Epithelial cell of esophagus (primary cell): ENCODE measurements around the gene PCDH12.

Experiments
- DNase-seq: peaks from one replicate; pipeline ENCODE4 v3.0.0; 2010; ENCODE audit warnings: low read depth
- H3K4me3 ChIP-seq: 2 replicates; pipeline ENCODE4 v1.5.1; 2011; ENCODE audit warnings: mild to moderate bottlenecking, low read length, control low read depth
- CTCF ChIP-seq: IDR thresholded peaks from 2 replicates; pipeline ENCODE4 v1.5.1; 2011; ENCODE audit warnings: low read depth, mild to moderate bottlenecking, low read length, control low read depth, inconsistent platforms; ENCODE audit not compliant: insufficient read depth; ENCODE audit errors: missing control alignments

Gene PCDH12

DNA sequence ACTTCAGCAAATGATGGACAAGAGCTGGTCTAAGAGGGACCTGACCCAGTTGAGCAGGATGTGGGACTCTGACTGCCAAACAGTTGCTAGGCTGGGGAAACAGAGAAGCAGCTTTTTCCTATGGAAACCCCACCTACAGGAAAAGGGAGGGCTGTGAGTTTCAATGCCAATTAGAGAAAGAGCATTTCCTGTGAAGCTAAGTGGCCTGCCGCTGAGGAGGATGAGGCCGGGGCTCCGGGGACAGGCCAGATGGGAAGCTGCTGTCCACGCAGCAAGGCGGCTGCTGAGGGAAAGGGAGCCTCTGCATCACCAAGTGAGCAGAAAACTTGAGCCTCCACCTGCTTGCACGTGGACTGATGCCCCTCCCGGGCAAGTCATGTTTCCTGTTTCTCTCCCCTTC lies at the start of gene PCDH12:
Gene PCDH12 (minus strand): TSS at position 90 of the 400 bp plus-strand sequence. CDS start 351 bp downstream, outside the sequence.
- no peak within 1 kb of the TSS for H3K4me3 ChIP-seq
- peak; percentile 14 for DNase-seq
- no peak for TF ChIP-seq CTCF

- no peak for TF ChIP-seq CTCF
- no peak for DNase-seq
- H3K4me3 ChIP-seq: no peak overlapping the region
Measured at GRCh38 chr5:142007237-142007544, 49.2 kb upstream of the PCDH12 start.

DNA sequence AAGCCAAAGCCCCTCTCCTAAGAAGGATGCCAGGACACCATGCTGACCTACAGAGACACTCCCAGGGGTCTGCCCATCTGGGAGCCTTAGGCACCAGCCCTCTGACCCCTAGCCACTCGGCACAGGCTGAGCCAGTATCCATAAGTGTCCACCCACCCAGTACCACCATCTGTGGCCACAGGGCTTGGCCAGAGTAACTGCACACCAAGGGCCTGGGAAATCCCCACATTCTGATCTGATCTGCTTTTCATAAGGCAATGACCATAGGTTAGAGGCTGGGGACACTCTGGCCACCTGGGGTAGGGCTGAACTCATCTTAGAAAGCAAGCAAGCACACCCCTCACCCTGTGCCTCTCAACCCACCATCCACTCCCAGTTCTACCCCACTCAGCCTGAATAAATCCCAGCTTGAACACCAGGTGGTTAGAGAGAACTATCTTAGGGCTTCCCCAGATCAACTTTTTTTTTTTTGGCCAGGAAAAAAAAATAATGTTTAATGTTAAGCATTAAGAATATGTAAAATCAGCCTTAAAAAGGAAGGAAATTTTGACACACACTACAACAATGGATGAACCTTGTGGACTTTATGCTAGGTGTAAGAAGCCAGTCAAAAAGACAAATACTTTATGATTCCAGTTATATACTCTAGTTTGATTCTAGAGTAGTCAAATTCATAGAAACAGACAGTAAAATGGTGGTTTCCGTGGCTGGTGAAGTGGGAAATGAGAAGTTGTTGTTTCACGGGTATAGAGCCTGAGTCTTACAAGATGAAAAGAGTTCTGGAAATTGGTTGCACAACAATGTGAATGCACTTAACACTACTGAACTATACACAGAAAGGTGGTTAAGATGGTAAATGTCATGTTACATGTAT lies 48.6 kb upstream of the PCDH12 start:
- no peak for DNase-seq
- no peak for TF ChIP-seq CTCF
- H3K4me3 ChIP-seq: no peak overlapping the region

- no peak for TF ChIP-seq CTCF
- no peak overlapping the region for H3K4me3 ChIP-seq
- peak; percentile 54 for DNase-seq
Measured at GRCh38 chr5:142003266-142003800, 45.3 kb upstream of the PCDH12 start.

- peak; percentile 38 for TF ChIP-seq CTCF
- no peak overlapping the region for H3K4me3 ChIP-seq
- DNase-seq: peak; percentile 35
Measured at GRCh38 chr5:142000704-142001484, 42.9 kb upstream of the PCDH12 start.

DNA sequence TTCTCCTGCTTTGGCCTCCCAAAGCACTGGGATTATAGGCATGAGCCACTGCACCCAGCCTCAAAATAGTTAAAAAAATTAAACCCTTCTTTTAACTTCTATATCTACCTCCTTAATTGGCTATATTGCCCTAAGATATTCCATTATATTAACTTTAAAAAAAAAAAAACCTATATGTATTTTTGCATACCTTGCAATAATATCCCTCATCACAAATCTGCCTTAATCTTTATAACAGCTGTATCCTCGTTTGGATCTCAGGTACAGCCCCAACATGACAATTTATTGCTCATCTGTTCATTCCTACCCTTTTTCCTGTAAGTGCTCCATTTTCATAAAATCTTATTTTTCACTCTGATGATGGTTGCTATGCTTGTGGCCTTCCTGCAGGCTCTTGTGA lies 42.2 kb upstream of the PCDH12 start:
- no peak overlapping the region for H3K4me3 ChIP-seq
- no peak for TF ChIP-seq CTCF
- DNase-seq: no peak
